GM18511 (cell line): ENCODE measurements around the gene GTF2H4.
A peak's percentile ranks its signal among the peaks of the same experiment; 100 is the strongest.
"Not testable (repeated sequence)": the region's sequence is repeated elsewhere in the genome, so short reads cannot be mapped to it uniquely, and the experiment has no call there.

Experiments used
- ATAC-seq: cut with Tn5 transposase; IDR thresholded peaks from one replicate; pipeline ENCODE4 v1.9.1; 2021; ENCODE audit warnings: mild to moderate bottlenecking, moderate library complexity; ENCODE audit not compliant: unreplicated experiment

GTF2H4 gene

DNA sequence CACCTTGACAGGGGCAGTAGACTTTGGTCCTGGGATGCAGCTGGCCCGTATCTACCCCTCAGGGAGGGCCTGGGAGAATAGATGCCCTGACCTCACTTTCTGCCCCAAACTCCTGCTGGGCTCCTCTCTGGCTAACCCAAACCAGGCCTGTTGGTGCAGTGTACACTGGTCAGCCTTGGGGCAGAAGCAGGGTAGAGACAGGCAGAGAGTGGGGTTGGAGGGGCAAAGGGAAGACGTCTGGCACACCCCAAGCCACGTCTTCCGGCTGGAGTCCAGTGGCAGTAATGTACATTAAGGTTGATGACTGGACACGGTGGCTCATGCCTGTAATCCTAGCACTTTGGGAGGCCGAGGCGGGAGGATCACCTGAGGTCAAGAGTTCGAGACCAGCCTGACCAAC lies 14.3 kb upstream of the GTF2H4 start:
- ATAC-seq: no peak

GRCh38 chr6:30894381-30894780 lies 13.6 kb upstream of the GTF2H4 start:
- ATAC-seq: no peak

DNA sequence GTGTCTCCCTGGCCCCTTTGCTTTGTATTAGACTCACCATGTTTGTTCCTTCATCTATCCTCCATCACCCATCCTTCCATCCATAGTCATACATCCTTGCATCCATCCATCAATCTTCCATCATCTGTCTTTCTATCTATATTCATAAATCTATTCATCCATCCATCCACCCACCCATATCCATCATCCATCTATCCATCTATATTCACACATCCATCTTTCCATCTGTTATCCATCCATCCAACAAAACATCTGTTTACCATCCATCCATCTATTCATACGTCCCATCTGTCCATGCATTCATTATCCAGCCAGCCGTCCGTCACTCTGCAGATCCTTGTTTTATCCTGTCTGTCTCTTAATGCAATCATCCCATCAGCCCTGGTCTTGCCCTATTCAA lies 13.1 kb upstream of the GTF2H4 start:
- ATAC-seq: no peak

DNA sequence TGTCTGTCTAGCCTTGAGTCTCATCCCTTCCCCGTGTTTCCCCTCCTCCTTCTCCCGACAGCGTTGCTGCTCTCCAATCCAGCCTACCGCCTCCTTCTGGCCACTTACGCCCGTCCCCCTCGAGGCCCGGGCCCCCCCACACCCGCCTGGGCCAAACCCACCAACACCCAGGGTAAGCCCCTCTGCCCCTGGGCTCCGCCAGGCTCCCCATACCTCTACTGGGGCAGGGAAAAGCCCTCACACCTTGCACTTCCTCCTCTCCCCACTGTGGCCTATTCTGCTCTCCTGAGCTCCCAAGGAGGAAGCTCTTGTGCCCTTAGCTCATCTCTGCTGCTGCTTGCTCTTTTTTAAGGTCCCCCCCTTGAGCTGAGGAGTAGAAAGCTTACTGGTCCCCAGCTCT lies 12.7 kb upstream of the GTF2H4 start:
- no peak for ATAC-seq

GRCh38 chr6:30896541-30896940 lies 11.5 kb upstream of the GTF2H4 start:
- ATAC-seq: no peak

GRCh38 chr6:30897882-30898281 lies 10.1 kb upstream of the GTF2H4 start:
- no peak for ATAC-seq

DNA sequence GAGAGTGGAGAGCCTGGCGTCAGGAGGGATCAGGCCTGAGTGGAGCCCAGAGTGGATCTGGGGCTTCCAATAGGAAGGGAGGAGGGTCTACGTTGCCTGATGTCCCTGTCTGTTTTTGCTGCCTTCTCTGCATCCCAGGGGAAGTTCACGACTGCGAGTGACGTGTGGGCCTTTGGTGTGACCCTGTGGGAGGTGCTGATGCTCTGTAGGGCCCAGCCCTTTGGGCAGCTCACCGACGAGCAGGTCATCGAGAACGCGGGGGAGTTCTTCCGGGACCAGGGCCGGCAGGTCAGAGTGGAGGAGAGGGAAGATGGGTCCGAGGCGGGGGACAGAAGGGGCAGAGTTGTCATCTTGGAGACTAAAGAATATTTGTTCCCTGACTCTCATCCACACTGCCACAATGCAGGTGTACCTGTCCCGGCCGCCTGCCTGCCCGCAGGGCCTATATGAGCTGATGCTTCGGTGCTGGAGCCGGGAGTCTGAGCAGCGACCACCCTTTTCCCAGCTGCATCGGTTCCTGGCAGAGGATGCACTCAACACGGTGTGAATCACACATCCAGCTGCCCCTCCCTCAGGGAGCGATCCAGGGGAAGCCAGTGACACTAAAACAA lies 9.2 kb upstream of the GTF2H4 start:
- ATAC-seq: no peak

GRCh38 chr6:30900863-30901417 lies 7.1 kb upstream of the GTF2H4 start:
- ATAC-seq: no peak

- ATAC-seq: no peak
Measured at GRCh38 chr6:30901436-30901835, 6.6 kb upstream of the GTF2H4 start.

DNA sequence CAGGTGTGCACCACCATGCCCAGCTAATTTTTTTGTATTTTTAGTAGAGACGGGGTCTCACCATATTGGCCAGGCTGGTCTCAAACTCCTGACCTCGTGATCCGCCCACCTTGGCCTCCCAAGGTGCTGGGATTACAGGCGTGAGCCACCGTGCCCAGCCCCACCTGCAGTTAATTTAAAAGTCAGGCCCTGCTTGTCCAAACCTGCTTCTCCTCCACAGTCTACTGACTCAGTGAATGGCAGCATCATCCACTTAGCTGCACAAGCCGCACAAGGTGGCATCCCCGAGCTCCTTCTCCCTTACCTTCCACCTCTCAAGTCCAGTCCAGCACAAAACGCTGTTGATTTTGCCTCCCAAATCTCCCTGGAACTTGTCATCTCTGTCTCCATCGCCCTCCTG lies 5.8 kb upstream of the GTF2H4 start:
- not testable (repeated sequence) for ATAC-seq

GRCh38 chr6:30902709-30903108 lies 5.3 kb upstream of the GTF2H4 start:
- ATAC-seq: no peak

- no peak for ATAC-seq
Measured at GRCh38 chr6:30903236-30903635, 4.8 kb upstream of the GTF2H4 start.

DNA sequence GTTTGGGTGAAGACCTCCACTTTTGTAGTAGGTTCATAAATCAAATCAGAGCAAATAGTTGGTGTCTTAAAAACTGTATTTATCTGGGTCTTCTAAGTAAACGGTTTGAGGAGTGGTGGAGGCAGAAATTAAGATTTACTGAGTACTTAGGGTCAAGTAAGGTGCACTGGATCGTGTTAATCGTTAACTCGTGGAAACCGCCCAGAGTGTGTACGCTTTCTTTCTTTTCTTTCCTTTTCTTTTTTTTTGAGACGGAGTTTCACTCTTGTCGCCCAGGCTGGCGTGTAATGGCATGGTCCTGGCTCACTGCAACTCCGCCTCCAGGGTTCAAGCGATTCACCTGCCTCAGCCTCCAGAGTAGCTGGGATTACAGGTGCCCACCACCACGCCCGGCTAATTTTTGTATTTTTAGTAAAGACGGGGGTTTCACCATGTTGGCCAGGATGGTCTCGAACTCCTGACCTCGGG lies 683 bp upstream of the GTF2H4 start:
- not testable (repeated sequence) for ATAC-seq

DNA sequence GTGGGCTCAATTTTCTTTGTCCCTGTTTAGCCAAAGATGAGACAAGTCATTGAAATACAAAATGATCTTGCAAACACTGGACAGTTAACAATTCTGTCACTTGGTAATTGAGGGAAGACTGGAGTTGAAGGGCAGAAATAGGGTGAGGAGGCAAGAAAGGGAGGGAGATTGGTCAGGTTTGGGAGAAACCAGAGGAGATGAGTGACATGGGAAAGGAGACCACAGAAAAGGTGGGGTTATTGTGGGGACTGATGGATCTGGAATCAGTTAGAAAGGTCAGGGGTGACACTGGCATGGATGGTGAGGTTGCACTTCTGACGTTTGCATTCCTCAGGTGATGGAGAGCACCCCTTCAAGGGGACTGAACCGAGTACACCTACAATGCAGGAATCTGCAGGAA lies 693 bp downstream of the GTF2H4 start:
- no peak for ATAC-seq

DNA sequence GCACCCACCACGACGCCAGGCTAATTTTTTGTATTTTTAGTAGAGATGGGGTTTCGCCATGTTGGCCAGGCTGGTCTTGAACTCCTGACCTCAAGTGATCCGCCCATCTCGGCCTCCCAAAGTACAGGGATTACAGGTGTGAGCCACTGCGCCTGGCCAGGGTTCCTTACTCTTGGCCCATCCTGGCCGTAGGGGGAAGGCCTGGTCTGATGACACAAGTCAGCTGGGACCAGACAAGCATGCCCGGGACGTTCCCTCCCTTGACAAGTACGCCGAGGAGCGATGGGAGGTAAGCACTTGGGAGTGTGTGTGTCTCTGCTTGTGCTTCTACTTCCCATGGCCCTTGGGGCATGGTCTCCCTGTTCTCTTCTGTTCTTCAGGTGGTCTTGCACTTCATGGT lies 2.5 kb downstream of the GTF2H4 start:
- ATAC-seq: not testable (repeated sequence)

DNA sequence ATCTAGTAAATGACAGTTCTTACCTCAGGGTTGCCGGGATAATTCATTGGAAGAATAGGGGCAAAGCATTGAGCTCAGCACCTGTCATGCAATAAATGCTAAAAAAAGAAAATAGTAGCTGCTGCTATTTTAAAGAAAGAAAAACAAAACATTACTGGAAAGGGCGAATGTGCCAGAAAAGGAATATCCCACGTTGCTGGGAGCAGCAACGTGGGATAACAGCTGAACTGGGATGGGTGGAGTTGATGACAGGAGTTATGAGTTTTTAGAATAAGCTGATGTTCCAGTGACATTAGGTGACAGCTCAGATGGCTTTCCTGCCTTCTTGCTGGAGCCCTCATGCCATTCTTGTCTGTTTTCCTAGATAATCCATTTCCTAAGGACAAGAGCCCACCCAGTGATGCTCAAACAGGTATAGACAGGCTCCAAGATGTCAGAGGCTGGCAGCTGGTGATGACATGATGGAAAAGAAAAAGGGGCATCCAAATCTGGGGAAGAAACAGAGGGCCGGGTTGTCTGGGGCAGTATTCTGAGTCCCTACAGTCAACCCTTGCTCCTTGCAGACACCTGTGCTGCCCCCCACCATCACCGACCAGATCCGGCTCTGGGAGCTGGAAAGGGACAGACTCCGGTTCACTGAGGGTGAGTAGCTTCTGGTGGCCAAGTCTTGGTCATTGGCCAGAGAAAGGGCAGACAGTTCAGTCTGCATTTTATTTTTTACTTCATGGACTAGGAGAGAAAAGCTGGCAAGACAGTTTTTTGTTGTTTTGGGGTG lies 4.9 kb downstream of the GTF2H4 start:
- no peak for ATAC-seq

- no peak for ATAC-seq
Measured at GRCh38 chr6:30913721-30914075, 5.7 kb downstream of the GTF2H4 start.

DNA sequence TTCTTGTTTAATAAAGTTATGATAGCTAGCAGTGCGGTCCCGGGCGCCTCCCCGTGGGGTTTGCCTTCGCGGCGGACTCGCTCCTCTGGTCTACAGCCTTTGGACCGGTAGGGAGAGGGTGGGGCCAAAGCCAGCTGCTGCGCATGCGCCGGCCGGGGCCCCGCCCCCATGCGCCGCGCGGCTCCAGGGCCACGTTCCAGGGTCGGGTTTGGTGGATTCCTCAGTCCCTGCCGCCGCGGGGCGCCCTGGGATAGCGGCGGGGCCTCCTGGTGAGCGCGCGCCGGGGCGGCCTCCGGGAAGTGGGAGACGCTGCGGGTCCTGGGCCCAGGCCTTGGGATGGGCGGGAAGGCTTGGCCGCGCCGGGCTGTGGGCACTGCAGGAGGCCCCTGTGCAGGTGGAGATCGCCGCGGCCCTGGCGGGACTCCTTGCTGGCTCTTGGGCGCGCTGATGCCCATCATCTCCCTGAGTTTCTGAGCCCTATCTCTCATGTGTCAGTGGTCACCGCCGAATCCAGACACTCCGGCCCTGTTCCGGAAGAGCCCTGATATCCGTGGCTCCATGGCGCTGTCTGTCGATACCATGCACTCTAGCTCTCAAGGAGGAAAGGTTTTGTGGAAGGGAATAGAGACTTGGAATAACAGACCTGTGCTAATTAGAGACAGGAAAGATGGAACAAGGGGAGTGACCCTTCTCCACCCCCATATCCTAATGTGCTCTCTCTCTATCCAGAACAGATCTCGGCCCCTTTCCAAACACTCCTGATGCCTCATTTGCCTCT lies 6.3 kb downstream of the GTF2H4 start, which contains the start of gene VARS2:
Gene VARS2, plus strand, starts transcription at position 163 of the 778 bp plus-strand sequence. Its CDS starts 599 bp downstream, at position 762.
- peak; percentile 90 for ATAC-seq

DNA sequence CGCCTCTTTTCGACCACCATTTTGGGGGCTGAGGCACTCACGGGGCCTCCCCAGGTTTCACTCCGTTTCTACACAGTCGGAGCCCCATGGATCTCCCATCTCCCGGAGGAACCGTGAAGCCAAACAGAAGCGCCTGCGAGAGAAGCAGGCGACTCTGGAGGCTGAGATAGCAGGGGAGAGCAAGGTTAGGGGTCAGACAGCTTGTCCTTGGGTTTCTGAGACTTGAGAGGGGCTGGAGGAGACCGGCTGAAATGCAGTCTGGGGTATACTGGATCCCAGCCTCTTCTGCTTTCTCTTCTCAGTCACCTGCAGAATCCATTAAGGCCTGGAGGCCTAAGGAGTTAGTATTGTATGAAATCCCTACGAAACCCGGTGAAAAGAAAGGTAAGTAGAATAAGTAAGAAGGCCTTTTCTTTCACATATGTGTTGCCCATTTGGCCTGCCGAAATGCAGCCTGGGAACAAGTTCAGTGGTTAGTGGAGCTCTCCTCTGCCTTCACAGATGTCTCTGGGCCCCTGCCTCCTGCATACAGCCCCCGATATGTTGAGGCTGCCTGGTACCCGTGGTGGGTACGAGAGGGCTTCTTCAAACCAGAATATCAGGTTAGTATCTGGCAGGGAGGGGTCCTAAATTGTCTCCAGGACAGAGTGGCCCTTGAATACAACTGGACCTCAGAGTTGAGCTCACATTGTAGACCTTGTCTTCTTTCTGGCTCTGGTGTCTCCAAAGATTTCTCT lies 7.0 kb downstream of the GTF2H4 start:
- no peak for ATAC-seq

DNA sequence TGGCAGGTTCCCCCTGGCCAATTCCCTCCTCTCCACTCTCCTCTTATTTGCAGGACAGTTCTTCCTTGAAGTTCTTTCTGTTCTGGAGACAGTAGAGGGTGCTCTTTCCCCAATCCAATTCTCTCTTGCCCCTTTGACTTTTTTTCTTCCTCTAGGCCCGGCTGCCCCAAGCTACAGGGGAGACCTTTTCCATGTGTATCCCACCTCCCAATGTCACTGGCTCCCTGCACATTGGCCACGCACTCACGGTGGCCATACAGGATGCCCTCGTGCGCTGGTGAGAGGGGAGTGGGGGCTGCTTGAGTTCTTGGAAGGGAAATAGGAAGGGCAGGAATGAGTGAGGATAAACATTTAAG lies 7.6 kb downstream of the GTF2H4 start:
- ATAC-seq: no peak

- no peak for ATAC-seq
Measured at GRCh38 chr6:30917041-30917440, 9.0 kb downstream of the GTF2H4 start.
